ENCODE results near the gene PEAK1.

DNA sequence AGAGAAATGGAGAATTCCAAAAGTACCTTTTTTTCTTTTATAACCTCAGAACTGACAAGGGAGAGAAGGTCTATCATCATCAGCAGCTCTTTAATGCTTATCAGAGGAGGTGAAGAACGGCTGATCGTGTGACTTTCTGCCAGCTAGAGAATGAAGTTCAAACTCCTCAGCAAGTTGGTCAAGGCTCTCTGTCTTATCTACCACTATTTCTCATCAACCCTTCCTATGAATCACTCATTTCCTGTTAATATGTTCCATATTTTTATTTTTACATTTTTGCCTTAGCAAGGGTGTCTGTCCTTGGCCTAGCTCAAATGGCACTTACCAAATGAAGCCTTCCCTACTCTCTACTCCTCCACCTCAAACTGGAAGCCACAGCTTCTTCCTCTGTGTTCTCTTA, 275.9 kb downstream of the PEAK1 start:
- TF ChIP-seq, protein P1, sequence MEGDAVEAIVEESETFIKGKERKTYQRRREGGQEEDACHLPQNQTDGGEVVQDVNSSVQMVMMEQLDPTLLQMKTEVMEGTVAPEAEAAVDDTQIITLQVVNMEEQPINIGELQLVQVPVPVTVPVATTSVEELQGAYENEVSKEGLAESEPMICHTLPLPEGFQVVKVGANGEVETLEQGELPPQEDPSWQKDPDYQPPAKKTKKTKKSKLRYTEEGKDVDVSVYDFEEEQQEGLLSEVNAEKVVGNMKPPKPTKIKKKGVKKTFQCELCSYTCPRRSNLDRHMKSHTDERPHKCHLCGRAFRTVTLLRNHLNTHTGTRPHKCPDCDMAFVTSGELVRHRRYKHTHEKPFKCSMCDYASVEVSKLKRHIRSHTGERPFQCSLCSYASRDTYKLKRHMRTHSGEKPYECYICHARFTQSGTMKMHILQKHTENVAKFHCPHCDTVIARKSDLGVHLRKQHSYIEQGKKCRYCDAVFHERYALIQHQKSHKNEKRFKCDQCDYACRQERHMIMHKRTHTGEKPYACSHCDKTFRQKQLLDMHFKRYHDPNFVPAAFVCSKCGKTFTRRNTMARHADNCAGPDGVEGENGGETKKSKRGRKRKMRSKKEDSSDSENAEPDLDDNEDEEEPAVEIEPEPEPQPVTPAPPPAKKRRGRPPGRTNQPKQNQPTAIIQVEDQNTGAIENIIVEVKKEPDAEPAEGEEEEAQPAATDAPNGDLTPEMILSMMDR (IDR thresholded peaks at IDR 0.05) = no peak
- TF ChIP-seq POLR2AphosphoS5 (IDR thresholded peaks at IDR 0.05; ENCODE audit: insufficient read depth in 1 of 2, low read depth in 1 of 2) = no peak

Measured in vagina (tissue), 2 donors.